GM19035 (cell line): ENCODE measurements around the gene S100A8.

Experiments used
- ATAC-seq: cut with Tn5 transposase; IDR thresholded peaks from one replicate; pipeline ENCODE4 v1.9.1; 2021; ENCODE audit not compliant: unreplicated experiment

S100A8 gene

DNA sequence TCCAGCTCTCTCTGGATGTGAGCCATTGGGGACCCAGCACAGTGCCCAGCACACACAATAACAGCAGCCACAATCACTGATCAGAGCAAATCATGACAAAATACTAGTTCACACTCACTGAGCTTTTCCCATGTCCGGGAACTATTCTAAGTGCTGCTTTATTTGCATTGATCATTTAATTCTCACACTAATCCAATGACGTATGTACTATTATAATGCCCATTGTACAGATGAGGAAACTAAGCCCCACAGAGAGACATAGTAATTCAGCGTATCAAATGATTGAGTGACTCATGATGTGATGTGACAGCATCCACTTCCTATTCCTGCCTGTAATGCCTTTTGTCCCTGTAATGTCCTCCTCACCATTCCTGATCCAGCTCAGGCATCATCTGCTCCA lies 1.9 kb upstream of the S100A8 start:
- ATAC-seq: no peak

DNA sequence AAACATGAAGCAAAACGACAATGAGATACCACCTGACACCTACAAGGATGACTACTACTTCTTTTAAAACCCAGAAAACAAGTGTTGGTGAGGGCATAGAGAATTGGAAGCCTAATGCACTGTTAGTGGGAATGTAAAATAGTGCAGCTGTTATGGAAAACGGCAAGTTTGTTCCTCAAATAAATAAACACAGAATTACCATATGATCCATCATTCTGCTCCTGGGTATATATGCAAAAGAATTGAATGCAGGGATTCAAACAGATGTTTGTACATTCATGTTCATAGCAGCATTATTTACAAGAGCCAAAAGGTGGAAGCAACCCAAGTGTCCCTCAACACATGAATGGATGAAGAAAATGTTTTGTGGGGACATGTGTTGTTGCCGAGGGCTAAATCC lies 1.4 kb upstream of the S100A8 start:
- no peak for ATAC-seq

GRCh38 chr1:153389973-153390879 lies 647 bp downstream of the S100A8 start:
- no peak for ATAC-seq

DNA sequence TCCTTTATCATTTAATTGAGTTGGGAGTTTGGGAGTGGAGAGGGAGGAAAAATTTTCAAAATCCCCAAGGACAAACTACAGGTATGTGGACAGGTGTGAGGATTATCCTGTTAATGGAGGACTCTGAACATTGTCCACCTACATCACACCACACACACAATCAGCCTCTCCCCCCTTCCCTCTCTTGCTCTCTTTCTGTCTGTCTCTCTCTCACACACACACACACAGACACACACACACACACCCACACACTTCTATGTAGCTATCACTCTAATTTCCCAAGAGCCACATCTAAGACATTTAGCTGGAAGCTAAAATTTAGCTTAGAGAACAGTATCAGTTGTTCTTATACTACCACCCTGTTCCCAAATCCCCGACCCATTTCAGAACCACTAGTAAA lies 1.5 kb downstream of the S100A8 start:
- ATAC-seq: no peak

GRCh38 chr1:153387785-153388184 lies 3.1 kb downstream of the S100A8 start:
- ATAC-seq: no peak

DNA sequence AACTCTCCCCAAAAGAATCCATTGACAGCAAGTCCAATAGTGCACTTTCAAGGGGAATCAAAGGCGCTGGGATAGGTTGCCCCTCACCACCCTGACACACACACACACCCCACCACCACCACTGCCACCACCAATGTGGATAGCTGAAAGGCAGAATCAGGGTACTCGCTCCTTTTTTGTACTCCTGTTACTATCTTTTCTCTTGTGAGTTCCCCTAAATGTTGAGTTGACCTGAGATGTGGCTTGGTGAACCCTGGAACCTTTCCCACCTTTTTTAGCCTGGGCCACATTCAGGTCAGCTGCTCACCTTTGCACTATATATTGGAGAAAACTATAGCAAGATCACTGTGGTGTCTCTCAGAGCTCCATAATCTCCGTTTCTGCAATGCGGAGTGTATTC lies 3.9 kb downstream of the S100A8 start:
- no peak for ATAC-seq

DNA sequence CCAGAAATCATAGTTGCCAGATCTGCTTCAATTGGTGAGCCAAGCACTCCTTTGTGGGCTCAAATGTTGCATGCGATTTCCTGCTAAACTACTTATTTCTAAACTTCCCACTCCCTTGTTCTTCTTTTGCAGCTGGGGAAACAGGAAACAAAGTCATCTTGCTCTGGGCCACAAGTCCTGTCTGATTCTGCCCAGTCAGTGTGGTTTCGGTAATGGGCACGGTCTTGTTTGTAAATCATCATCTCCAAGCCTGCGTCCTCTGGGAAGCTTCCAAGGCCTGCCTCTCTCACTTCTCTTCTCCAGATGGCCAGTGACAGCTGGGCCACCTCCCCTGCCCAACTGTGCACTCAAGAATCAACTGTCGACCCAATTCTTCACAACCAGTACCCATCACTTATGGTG lies 4.4 kb downstream of the S100A8 start:
- no peak for ATAC-seq

DNA sequence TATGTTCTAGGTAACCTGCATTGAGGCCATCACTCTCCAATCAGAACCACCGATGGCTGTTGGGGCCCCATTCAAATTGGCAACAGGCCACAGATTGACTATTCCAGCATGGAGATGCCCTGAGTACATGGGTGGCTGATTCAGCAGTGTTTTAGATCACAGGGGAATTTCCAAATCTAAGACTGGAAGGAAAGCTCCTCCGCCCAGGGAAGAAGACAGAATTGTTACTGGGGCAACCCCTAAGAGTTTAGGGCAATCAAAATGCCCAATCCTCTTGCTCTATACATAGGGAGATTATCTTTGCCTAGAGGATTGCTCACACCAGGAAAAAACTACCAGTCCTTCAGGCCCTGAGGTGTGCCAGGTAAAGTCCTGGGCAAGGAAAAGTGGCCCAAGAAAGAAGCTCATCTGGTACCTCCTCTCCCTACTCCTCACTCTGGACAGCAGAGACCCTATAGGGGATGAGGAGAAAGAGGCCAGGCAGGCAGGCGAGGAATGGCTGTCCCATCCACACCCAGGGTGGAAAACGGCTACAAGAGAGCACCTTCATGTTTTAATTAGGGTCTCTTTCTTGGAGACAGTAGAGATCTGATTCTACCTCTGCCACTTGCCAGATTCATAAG lies 5.8 kb downstream of the S100A8 start:
- no peak for ATAC-seq

DNA sequence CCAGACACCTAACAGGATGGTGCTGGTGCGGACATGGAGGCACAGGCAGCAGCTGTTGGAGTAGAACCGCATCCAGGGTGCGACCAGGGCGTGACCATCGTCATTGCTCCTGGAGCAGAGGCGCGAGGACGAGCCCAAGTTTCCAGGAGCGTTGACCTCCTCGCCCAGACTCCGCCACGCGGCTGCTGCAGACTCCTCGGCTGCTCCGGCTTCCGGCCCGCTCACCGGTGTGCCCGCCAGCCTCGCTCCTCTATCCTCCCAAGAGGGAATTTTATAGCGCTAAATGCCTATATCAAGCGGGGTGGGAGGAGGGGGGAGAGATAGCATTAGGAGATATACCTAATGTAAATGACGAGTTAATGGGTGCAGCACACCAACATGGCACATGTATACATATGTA lies 10.2 kb downstream of the S100A8 start:
- ATAC-seq: no peak

- ATAC-seq: no peak
Observed at GRCh38 chr1:153379591-153379990, 11.3 kb downstream of the S100A8 start.

DNA sequence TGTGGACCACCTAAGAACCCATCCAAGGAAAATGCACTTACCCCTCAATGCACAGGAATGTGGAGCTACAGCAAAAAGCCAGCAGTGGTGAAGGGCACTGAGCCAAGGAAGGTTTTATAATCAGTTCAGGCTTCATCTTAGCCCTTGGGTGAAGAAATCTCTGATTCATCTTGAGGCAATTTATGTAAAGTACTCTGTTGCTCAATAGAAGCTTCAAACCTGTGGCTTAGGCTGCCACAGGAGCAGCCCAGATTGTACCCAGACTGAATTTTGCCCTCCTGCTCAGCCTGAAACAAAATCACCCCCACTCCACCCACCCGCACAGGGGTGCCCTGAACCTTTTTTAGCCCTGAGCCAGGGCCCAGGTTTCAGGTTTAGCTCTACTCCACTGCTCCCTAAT lies 15.4 kb downstream of the S100A8 start, which contains the start of gene S100A12:
Gene S100A12, minus strand, starts transcription at position 111 of the 400 bp plus-strand sequence. CDS start 1,029 bp downstream, outside the sequence.
- no peak for ATAC-seq

DNA sequence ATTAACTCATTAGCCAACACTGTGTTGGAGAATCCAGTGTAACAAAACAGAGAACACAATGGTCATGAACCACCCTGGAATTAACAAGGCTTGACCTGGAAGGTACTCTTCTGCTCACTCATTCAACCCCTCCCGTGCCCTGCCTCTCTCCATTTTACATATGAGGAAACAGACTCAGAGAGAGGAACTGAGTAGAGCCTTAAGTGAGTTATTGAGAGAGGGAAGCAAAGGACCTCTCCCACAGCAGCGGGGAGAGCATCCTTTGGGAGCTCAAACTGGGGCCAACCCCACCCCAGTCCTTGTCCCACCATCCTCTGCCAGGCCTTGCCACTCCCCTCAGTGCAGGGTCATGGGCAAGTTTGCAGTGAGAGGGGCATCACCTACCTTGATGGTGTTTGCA lies 16.8 kb downstream of the S100A8 start:
- ATAC-seq: no peak

GRCh38 chr1:153372571-153372970 lies 18.3 kb downstream of the S100A8 start:
- no peak for ATAC-seq

DNA sequence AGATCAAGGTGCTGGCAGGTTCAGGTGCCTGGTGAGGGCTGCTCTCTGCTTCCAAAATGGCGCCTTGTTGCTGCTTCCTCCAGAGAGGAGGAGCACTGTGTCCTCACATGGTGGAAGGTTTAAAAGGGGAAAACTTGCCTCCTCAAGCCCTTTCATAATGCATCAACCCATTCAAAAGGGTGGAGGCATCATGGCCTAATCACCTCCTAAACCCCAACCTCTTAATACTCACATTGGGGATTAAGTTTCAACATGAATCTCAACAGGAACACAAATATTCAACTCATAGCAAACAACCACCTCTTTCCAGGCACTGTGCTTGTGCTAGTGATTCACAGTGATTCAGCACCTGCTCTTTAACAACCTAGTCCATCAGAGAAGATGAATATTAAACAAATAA lies 19.6 kb downstream of the S100A8 start:
- no peak for ATAC-seq

DNA sequence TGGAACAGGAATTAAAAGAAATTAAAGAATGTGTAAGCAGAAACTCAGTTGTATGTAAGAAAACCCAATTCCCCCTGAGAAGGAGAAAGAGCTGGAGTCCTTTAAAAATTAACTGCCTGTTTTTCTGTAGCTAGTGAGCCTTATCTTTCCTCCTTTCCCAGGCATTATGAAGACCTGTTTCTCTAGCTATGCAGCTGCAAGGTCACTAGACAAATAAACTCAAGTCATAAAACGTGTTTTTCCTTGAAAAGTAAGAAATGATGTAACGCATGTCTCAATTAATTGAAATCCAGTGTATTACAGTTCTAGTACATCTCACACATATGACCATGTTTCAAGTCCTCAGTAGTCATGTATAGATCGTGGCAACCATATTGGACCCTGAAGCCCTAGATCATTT lies 20.7 kb downstream of the S100A8 start:
- no peak for ATAC-seq

- ATAC-seq: no peak
Observed at GRCh38 chr1:153368495-153368894, 22.4 kb downstream of the S100A8 start.

DNA sequence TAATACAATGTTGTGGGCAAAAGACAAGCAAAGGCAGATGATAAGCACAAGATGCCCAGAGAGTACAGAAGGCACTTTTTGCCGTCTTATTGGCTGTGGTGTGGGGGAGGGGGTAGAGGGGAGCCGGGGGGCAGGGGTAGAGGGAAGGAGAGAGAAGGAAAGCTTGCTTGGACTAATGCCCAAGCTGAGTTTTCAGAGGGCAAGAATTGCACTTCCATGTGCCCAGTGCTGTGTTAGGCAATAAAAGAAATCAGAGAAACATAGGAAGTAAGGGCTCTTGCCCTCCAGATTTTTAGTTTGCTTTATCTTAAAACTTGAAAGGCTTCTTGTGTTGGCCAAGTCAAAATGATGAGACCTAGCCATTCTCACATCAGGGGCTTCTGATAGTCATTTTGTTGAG lies 23.8 kb downstream of the S100A8 start:
- no peak for ATAC-seq

GRCh38 chr1:153366261-153366660 lies 24.6 kb downstream of the S100A8 start:
- no peak for ATAC-seq

GRCh38 chr1:153365696-153366095 lies 25.2 kb downstream of the S100A8 start:
- no peak for ATAC-seq

GRCh38 chr1:153364766-153365666 lies 25.9 kb downstream of the S100A8 start:
- ATAC-seq: no peak

DNA sequence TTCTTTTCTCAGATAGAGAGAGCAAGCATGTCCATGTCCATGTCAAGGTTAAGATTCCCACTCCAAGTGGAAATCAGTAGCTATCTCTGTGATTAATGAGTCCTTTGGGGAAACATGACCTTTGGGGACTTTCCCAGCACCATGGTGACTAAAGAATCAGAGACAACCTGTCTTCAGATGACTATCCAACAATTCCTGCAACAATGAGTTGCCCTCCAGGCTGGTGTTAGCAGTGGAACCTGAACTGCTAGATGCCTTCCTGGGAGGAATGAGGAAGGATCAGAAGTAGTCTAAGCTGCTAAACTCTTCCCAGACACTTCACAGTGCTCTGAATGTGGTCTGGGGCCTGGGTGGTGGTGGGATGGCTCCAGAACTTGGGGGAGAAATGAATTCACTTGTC lies 26.7 kb downstream of the S100A8 start:
- ATAC-seq: no peak
